Ishikawa (cell line): Measurements from ENCODE around the gene MICOS13.

ENCODE experiments used
- CEBPB ChIP-seq: IDR thresholded peaks from 2 replicates; pipeline ENCODE4 v1.6.1; 2012
- CREB1 ChIP-seq: IDR thresholded peaks from 2 replicates; pipeline ENCODE4 v1.6.1; 2012; ENCODE audit warnings: low read depth
- EGR1 ChIP-seq: IDR thresholded peaks from 2 replicates; pipeline ENCODE4 v1.6.1; 2012
- EP300 ChIP-seq: IDR thresholded peaks from 2 replicates; pipeline ENCODE4 v1.6.1; 2012; ENCODE audit warnings: borderline replicate concordance
- FOXM1 ChIP-seq: IDR thresholded peaks from 2 replicates; pipeline ENCODE4 v1.6.1; 2012; ENCODE audit warnings: low read depth, borderline replicate concordance
- NFIC ChIP-seq: IDR thresholded peaks from 2 replicates; pipeline ENCODE4 v1.6.1; 2012
- RAD21 ChIP-seq: IDR thresholded peaks from 2 replicates; pipeline ENCODE4 v1.6.1; 2012; ENCODE audit warnings: low read depth
- REST ChIP-seq: IDR thresholded peaks from 2 replicates; pipeline ENCODE4 v1.6.1; 2012; ENCODE audit warnings: low read depth, mild to moderate bottlenecking
- TAF1 ChIP-seq: IDR thresholded peaks from 2 replicates; pipeline ENCODE4 v1.6.1; 2012; ENCODE audit warnings: low read depth, mild to moderate bottlenecking
- TCF12 ChIP-seq: IDR thresholded peaks from 2 replicates; pipeline ENCODE4 v1.6.1; 2012; ENCODE audit warnings: low read depth
- TEAD4 ChIP-seq: IDR thresholded peaks from 2 replicates; pipeline ENCODE4 v1.6.1; 2012
- USF1 ChIP-seq: IDR thresholded peaks from 2 replicates; pipeline ENCODE4 v1.6.1; 2012
- YY1 ChIP-seq: IDR thresholded peaks from 2 replicates; pipeline ENCODE4 v1.6.1; 2012; ENCODE audit warnings: low read depth
- ZBTB7A ChIP-seq: IDR thresholded peaks from 2 replicates; pipeline ENCODE4 v1.6.1; 2012; ENCODE audit warnings: low read depth
- TF ChIP-seq, protein P1 (sequence below): IDR thresholded peaks from 2 replicates; pipeline ENCODE4 v1.6.1; 2012

MICOS13 gene

DNA sequence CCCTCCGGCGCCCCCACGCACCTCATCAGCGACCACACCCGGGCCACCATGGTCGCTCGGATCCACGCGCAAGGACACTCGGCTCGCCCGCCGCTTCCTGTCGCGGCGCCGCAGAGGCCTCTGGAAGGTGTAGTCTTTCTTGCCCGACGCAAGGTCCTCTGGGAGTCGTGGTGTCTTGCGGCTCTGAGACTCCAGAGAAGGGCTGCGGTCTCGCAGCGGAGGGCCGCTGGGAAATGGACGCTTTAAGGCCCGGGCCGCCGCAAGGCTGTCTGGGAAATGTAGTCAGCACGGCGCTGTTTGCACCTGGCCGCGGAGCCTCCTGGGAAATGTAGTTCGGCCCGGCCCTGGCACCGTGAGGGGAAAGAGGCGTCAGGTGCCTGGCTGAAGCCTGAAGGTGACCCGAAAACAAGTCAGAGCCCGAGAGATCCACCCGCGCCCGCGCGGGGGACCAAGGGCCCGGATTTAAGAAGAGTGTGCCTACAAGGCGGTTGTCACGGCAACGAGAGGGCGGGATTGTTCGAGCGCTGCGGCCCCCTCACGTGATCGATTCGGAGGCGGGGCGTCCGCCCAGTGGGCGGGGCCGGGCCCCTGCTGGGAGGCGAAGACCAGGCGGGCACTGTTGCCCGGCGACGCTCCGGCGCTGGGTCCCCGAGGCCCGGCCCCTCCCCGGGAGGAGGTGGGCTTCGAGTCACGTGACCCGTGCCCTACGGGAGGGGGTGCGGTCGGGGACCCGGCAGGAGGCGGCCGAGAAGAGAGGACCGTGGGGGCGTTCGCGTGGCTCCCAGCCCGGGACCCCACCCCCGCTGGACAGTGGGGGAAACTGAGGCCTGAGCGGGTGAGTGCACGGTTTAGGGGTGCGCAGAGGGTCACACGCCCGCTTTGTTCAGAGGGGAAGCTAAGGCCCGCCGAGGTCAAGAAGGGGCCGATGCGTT is at the start of gene MICOS13, which contains the start of gene HSD11B1L:
MICOS13 (minus strand) TSS at position 80 of the 932 bp plus-strand sequence; CDS start at position 50, 30 bp downstream.
HSD11B1L (plus strand) TSS at position 591 of the 932 bp plus-strand sequence. CDS start 3,806 bp downstream, outside the sequence.
- TF ChIP-seq CREB1 (0 out of 2 replicates have a peak, but pooled peaks have one; percentile 33), USF1 (peak; percentile 96), TAF1 (peak; percentile 76), EP300 (no peak; the same call in 1 of the 2 replicates), YY1 (peak; percentile 77), EGR1 (no peak), CEBPB (no peak; the same call in 1 of the 2 replicates), TCF12 (peak; percentile 82), ZBTB7A (peak; percentile 92)
- TF ChIP-seq, protein P1, sequence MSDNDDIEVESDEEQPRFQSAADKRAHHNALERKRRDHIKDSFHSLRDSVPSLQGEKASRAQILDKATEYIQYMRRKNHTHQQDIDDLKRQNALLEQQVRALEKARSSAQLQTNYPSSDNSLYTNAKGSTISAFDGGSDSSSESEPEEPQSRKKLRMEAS, result peak; percentile 53; the same call in 1 of the 2 replicates

GRCh38 chr19:5727453-5728050 is 47.2 kb upstream of the MICOS13 start:
- TF ChIP-seq FOXM1 (no peak), TCF12 (no peak), REST (no peak), TEAD4 (no peak)

DNA sequence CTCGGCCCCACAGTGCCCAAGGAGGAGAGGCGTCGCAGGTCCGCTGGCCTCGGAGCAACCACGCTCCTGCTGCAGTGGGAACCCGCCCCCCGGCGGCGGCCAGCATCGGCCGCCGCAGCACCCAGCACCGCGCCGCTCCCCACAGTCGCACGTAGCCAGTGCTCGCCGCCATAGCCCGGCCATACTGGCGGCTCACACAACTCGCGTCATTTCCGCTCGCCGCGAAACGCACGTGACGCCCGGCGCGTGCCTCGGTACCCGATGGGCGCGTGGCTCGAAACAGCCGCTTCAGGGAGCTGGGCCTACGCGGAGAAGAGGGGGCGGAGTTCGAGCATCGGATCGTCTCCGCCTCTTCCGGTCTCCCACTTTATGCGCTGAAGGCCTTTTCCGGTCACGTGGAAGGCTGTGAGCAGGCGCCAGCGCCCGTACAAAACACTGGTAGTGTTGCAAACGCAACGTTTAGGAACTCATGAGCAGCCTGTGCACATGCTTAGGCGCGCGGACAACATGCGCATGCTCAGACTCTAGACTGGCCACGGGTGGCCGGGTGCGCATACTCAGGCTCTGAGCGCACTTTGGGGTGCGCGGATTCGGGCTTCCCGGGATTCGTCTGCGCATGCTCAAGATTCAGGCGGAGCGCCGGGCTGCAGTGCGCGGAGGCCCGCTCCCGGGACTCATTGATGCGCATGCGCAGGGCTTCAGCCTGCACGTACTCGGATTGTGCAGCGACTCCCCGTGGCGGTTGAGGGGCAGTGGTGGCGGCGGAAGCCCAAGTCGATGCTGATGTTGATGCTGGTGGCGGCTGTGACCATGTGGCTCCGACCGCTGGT is 39.9 kb upstream of the MICOS13 start, which contains the start of the genes CATSPERD and LONP1:
CATSPERD (plus strand) TSS at position 677 of the 830 bp plus-strand sequence; CDS start at position 778, 101 bp downstream.
LONP1 (minus strand) TSS at position 186 of the 830 bp plus-strand sequence; CDS start at position 172, 14 bp downstream.
- TF ChIP-seq EGR1 (peak; percentile 63; the same call in 1 of the 2 replicates), CEBPB (no peak; the same call in 1 of the 2 replicates), NFIC (0 out of 2 replicates have a peak, but pooled peaks have one; percentile 13), YY1 (peak; percentile 98), FOXM1 (peak; percentile 33; the same call in 1 of the 2 replicates), ZBTB7A (no peak), CREB1 (peak; percentile 93), TCF12 (peak; percentile 72), RAD21 (peak; percentile 38; the same call in 1 of the 2 replicates), EP300 (no peak), TEAD4 (no peak; the same call in 1 of the 2 replicates), TAF1 (peak; percentile 92), REST (no peak), USF1 (peak; percentile 96)
- TF ChIP-seq, protein P1, result peak; percentile 99

GRCh38 chr19:5719274-5719960 is 39.1 kb upstream of the MICOS13 start:
- no peak for TF ChIP-seq TAF1
- peak; percentile 74 for TF ChIP-seq CEBPB
- TF ChIP-seq, protein P1, result no peak
- peak; percentile 13; the same call in 1 of the 2 replicates for TF ChIP-seq REST
